ENCODE results near the gene TRIML1.

DNA sequence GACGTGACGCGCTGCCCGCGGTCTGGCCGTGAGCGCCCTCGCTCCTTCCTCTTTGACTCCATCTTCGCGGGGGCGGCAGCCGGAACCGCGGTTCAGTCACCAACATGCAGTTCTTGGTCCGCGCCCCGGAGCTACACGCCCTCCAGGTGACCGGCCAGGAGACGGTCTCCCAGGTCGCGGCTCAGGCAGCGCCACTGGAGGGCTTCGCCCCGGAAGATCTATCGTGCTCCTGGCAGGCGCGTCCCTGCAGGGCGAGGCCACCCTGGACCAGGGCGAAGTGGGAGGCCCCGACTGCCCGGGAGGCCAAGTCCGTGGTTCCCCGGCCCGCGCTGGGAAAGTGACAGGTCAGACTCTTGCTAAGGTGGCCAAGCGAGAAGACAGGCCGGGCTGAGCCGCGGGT lies 32.8 kb upstream of the TRIML1 start:
- TF ChIP-seq, protein P1, sequence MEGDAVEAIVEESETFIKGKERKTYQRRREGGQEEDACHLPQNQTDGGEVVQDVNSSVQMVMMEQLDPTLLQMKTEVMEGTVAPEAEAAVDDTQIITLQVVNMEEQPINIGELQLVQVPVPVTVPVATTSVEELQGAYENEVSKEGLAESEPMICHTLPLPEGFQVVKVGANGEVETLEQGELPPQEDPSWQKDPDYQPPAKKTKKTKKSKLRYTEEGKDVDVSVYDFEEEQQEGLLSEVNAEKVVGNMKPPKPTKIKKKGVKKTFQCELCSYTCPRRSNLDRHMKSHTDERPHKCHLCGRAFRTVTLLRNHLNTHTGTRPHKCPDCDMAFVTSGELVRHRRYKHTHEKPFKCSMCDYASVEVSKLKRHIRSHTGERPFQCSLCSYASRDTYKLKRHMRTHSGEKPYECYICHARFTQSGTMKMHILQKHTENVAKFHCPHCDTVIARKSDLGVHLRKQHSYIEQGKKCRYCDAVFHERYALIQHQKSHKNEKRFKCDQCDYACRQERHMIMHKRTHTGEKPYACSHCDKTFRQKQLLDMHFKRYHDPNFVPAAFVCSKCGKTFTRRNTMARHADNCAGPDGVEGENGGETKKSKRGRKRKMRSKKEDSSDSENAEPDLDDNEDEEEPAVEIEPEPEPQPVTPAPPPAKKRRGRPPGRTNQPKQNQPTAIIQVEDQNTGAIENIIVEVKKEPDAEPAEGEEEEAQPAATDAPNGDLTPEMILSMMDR (conservative IDR thresholded peaks at IDR 0.05; ENCODE audit: low read depth, low read length), result no peak
- TF ChIP-seq EZH2 (IDR thresholded peaks at IDR 0.05; ENCODE audit: low read length, unreplicated experiment), result no peak
